Stimulated activated CD8-positive, alpha-beta memory T cell treated with anti-CD3 and anti-CD28 coated beads, Interleukin-12 subunit alpha, Interleukin-12 subunit beta, amount 100 ng/mL, for 4 hours (primary cell): ENCODE measurements around the gene PALM.

Experiments
- DNase-seq: peaks from one replicate; pipeline ENCODE4 v3.0.0-alpha.2; 2020; ENCODE audit warnings: low read depth

PALM gene

GRCh38 chr19:782878-783668, 74.3 kb downstream of the PALM start:
- no peak for DNase-seq

- DNase-seq = no peak
Measured at GRCh38 chr19:784541-784940, 75.8 kb downstream of the PALM start.

GRCh38 chr19:787536-787935, 78.8 kb downstream of the PALM start:
- no peak for DNase-seq

- no peak for DNase-seq
Measured at GRCh38 chr19:788686-788982, 79.9 kb downstream of the PALM start.

- no peak for DNase-seq
Measured at GRCh38 chr19:788983-789700, 80.4 kb downstream of the PALM start.

GRCh38 chr19:789701-790060, 80.9 kb downstream of the PALM start:
- no peak for DNase-seq

GRCh38 chr19:791007-791566, 82.4 kb downstream of the PALM start:
- no peak for DNase-seq

- DNase-seq = no peak
Measured at GRCh38 chr19:791567-792305, 83.0 kb downstream of the PALM start.

GRCh38 chr19:792306-792885, 83.7 kb downstream of the PALM start:
- DNase-seq = no peak

- DNase-seq = no peak
Measured at GRCh38 chr19:793806-794205, 85.1 kb downstream of the PALM start.

- DNase-seq = no peak
Measured at GRCh38 chr19:795073-795611, 86.4 kb downstream of the PALM start.

- DNase-seq = no peak
Measured at GRCh38 chr19:795691-796581, 87.2 kb downstream of the PALM start.

- DNase-seq = peak; percentile 98
Measured at GRCh38 chr19:796692-797527, 88.2 kb downstream of the PALM start, which contains the start of gene PTBP1. Gene PTBP1, plus strand, starts transcription at chr19:797452. Its CDS starts 46 bp downstream, at chr19:797498.
